B cell (primary cell): ENCODE measurements around the gene CYTH4. TPM values are rescaled to one million over a fixed set of nuclear protein-coding genes. Genes with fewer than 3 reads are reported as not detected.
A peak's percentile ranks its signal among the peaks of the same experiment; 100 is the strongest.

Experiments
- ATAC-seq: fragments of 200-7000 bp; cut with Tn5 transposase; one replicate; pipeline ENCODE4 v1.10.0; 2021; ENCODE audit warnings: low read depth, mild to moderate bottlenecking, moderate number of reproducible peaks, moderate library complexity
- CTCF ChIA-PET: fragments of 350-600 bp; sonication (Branson Sonifier 250); formaldehyde crosslinking; loops from one replicate; lab custom pipeline; 2021; ENCODE audit warnings: antibody characterized with exemption, inconsistent platforms; lab: Charles Lee
- POLR2A ChIA-PET: fragments of 350-600 bp; sonication (Branson Sonifier 250); formaldehyde crosslinking; loops from one replicate; lab custom pipeline; 2021; ENCODE audit warnings: antibody characterized with exemption; lab: Charles Lee
- DNase-seq: peaks from one replicate; pipeline ENCODE4 v3.0.0; 2013
- H2AFZ ChIP-seq: 2 replicates; pipeline ENCODE4 v1.6.1; 2012; ENCODE audit warnings: mild to moderate bottlenecking, low read depth, low read length; ENCODE audit not compliant: insufficient read depth, poor library complexity, severe bottlenecking
- H3K27ac ChIP-seq, 2 donors: 1 replicate in 1 of 2; 2 replicates in 1 of 2; pipeline ENCODE4 v1.5.1; 2012 to 2013; ENCODE audit warnings: low read length in 2 of 2, mild to moderate bottlenecking in 2 of 2, moderate library complexity in 1 of 2
- H3K27me3 ChIP-seq, 4 experiments: fragments of 200-600 bp in 1 of 4; sonication (generic) in 1 of 4; replicated peaks in 1 of 4; 1 replicate in 2 of 4; 2 replicates in 2 of 4; pipeline versions ENCODE4 v1.6.1 to v1.7.0; 2013 to 2016; ENCODE audit warnings: low read length in 3 of 4, mild to moderate bottlenecking in 2 of 4, mixed read lengths in 1 of 4, moderate library complexity in 1 of 4; ENCODE audit not compliant: insufficient read depth in 4 of 4, control insufficient read depth in 3 of 4; ENCODE audit errors: control extremely low read depth in 1 of 4
- H3K36me3 ChIP-seq, 2 experiments: replicated peaks in 1 of 2; 1 replicate in 1 of 2; 2 replicates in 1 of 2; pipeline versions ENCODE4 v1.6.1 to v1.7.1; 2013; ENCODE audit warnings: low read length in 1 of 2; ENCODE audit not compliant: insufficient read depth in 2 of 2, control insufficient read depth in 1 of 2; ENCODE audit errors: control extremely low read depth in 1 of 2, extremely low read depth in 1 of 2
- H3K4me1 ChIP-seq, 2 donors: fragments of 200-600 bp in 1 of 2; sonication (generic) in 1 of 2; 1 replicate in 1 of 2; 2 replicates in 1 of 2; pipeline versions ENCODE4 v1.5.1 to v1.6.1; 2013 to 2017; ENCODE audit warnings: low read length in 2 of 2; ENCODE audit not compliant: control insufficient read depth in 2 of 2, insufficient read depth in 2 of 2
- H3K4me2 ChIP-seq: replicated peaks from 2 replicates; pipeline ENCODE3; 2012; ENCODE audit warnings: mild to moderate bottlenecking, low read depth, low read length; ENCODE audit not compliant: poor library complexity, severe bottlenecking
- H3K4me3 ChIP-seq, 5 experiments: fragments of 200-600 bp in 1 of 5; sonication (generic) in 1 of 5; 1 replicate in 3 of 5; 2 replicates in 2 of 5; pipeline versions ENCODE4 v1.5.1 to v1.7.0; 2011 to 2016; ENCODE audit warnings: low read length in 4 of 5, mild to moderate bottlenecking in 4 of 5, low read depth in 2 of 5, control low read depth in 1 of 5, moderate library complexity in 1 of 5; ENCODE audit not compliant: insufficient read depth in 1 of 5; ENCODE audit errors: control extremely low read depth in 1 of 5, extremely low read depth in 1 of 5
- H3K79me2 ChIP-seq: fragments of 200-600 bp; sonication (generic); one replicate; pipeline ENCODE4 v1.6.0; 2016; ENCODE audit warnings: low read length; ENCODE audit not compliant: control insufficient read depth, insufficient read depth
- H3K9ac ChIP-seq: fragments of 200-600 bp; sonication (generic); 2 replicates; pipeline ENCODE4 v1.6.1; 2017; ENCODE audit warnings: mild to moderate bottlenecking, low read length, moderate library complexity
- H3K9me3 ChIP-seq, 3 donors: one replicate each; pipeline versions ENCODE4 v1.6.1 to v1.7.1; 2013; ENCODE audit warnings: low read length in 2 of 3; ENCODE audit not compliant: control insufficient read depth in 2 of 3, insufficient read depth in 1 of 3; ENCODE audit errors: control extremely low read depth in 1 of 3
- H4K20me1 ChIP-seq: 2 replicates; pipeline ENCODE4 v1.6.0; 2012; ENCODE audit warnings: mild to moderate bottlenecking, low read length; ENCODE audit not compliant: insufficient read depth, control insufficient read depth, poor library complexity, severe bottlenecking
- H3K27ac Mint-ChIP-seq: one replicate; pipeline ENCODE4 v1.8.0; 2021; ENCODE audit warnings: mixed read lengths
- H3K27me3 Mint-ChIP-seq: one replicate; pipeline ENCODE4 v1.8.0; 2021; ENCODE audit warnings: mixed read lengths
- H3K4me1 Mint-ChIP-seq: one replicate; pipeline ENCODE4 v1.8.0; 2021; ENCODE audit warnings: mixed read lengths
- H3K4me3 Mint-ChIP-seq: one replicate; pipeline ENCODE4 v1.8.0; 2021; ENCODE audit warnings: mixed read lengths
- H3K9me3 Mint-ChIP-seq: one replicate; pipeline ENCODE4 v1.8.0; 2022; ENCODE audit warnings: mixed read lengths; ENCODE audit not compliant: insufficient read depth
- CTCF ChIP-seq: fragments of 200-600 bp; IDR thresholded peaks from one replicate; pipeline ENCODE4 v1.8.0; 2022; ENCODE audit warnings: antibody characterized with exemption, mild to moderate bottlenecking
- WGBS: methylation state at CpG from one replicate; pipeline ENCODE4 v1.1.5; 2013; ENCODE audit warnings: missing lambda C conversion rate; ENCODE audit not compliant: insufficient coverage; 5-methylcytosine and 5-hydroxymethylcytosine counted together
- intact Hi-C: fragments of 100-400 bp; cut with micrococcal nuclease; formaldehyde crosslinking; loops from one replicate; pipeline ENCODE4 v1.10.0; 2022
- polyA plus RNA-seq: library from polyadenylated mRNA; depleted of rRNA; stranded (reverse); fragments of >200 nt; gene quantifications from 2 replicates; pipeline ENCODE4 v1.2.3, GENCODE V29; 2012
- total RNA-seq, 2 donors: library from RNA; stranded (reverse); fragments of 120-200 nt in 1 of 2; gene quantifications; 1 replicate in 1 of 2; 2 replicates in 1 of 2; pipeline versions ENCODE4 v1.2.3 to v1.2.4, GENCODE V29; 2013 to 2022

Gene CYTH4
- total and polyA plus RNA-seq, 2 donors (not counting 1 experiment from before 2014, with no cell fraction given), result 98.0 to 154 TPM

- Histone ChIP-seq H3K27me3 (no peaks in the 10 kb centered on the region), H3K36me3 (peaks cover 0 to 36% of the 10 kb centered on the region in 2 experiments), H3K79me2 (peaks cover 57% of the 10 kb centered on the region), H3K4me2 (peak overlapping the region; percentile 98), H4K20me1 (peaks cover 51% of the 10 kb centered on the region), H3K9me3 (no peaks in the 10 kb centered on the region), H3K4me1 (peaks cover 58 to 75% of the 10 kb centered on the region in 2 donors), H3K9ac (peak overlapping the region; percentile 92), H2AFZ (peak overlapping the region; percentile 54), H3K27ac (peak overlapping the region; percentile 80 to 86), H3K4me3 (peak overlapping the region; percentile 88 to 99 (median 97))
- Mint-ChIP-seq H3K4me1 (peaks cover 82% of the 10 kb centered on the region), H3K27me3 (no peaks in the 10 kb centered on the region), H3K27ac (peak overlapping the region; percentile 89), H3K4me3 (peak overlapping the region; percentile 97), H3K9me3 (no peaks in the 10 kb centered on the region)
- ChIA-PET CTCF (interaction anchor here (0.9 to 17.0 kb wide), 11 partner anchors 9 to 213 kb away, joined by 3 to 377 read pairs (median 11); partner anchors contain the start of gene CYTH4), POLR2A (interaction anchor here (0.6 to 5.5 kb wide), 12 partner anchors 14 to 1594 kb away, joined by 3 to 83 read pairs (median 6); partner anchors contain the start of genes CYTH4 and MFNG)
- no peak for ATAC-seq
- intact Hi-C loops, result loop anchor here (1.0 to 10.0 kb wide), 5 partner anchors 18 to 716 kb away; partner anchors contain the start of genes ANKRD54, EIF3D, EIF3L and GGA1
- TF ChIP-seq CTCF, result no peak
- WGBS, result 0% methylated on average over 8 of the region's 12 CpGs
- no peak for DNase-seq
Measured at GRCh38 chr22:37243402-37244113, 38.8 kb upstream of the CYTH4 start.
